K562 (cell line): ENCODE measurements around the gene DLGAP3. TPM values are rescaled to one million over a fixed set of nuclear protein-coding genes. Genes with fewer than 3 reads are reported as not detected.

Experiments used
- BACH1 ChIP-seq: fragments of 200-800 bp; sonication (Bioruptor generic); IDR thresholded peaks from 2 replicates; pipeline ENCODE4 v1.6.1; 2016; ENCODE audit warnings: missing genetic modification characterization, missing compliant biosample characterization
- CAMTA2 ChIP-seq: fragments of 250-450 bp; sonication (Bioruptor Pico); conservative IDR thresholded peaks from 2 replicates; pipeline ENCODE4 v1.5.1; 2022
- CBX3 ChIP-seq, 2 experiments: IDR thresholded peaks; 1 replicate in 1 of 2; 2 replicates in 1 of 2; pipeline ENCODE4 v1.6.1; 2012; ENCODE audit warnings: inconsistent platforms in 2 of 2, low read length in 2 of 2, borderline replicate concordance in 1 of 2, control low read depth in 1 of 2
- CTBP1 ChIP-seq: fragments of 450-650 bp; IDR thresholded peaks from 2 replicates; pipeline ENCODE4 v1.6.1; 2016; ENCODE audit warnings: borderline replicate concordance
- CUX1 ChIP-seq: fragments of 200-800 bp; sonication (Bioruptor generic); IDR thresholded peaks from 2 replicates; pipeline ENCODE4 v1.6.1; 2016; ENCODE audit warnings: missing genetic modification characterization, missing compliant biosample characterization
- DIDO1 ChIP-seq: fragments of 450-650 bp; IDR thresholded peaks from 2 replicates; pipeline ENCODE4 v1.6.1; 2016; ENCODE audit warnings: low read depth, missing biosample characterization, missing genetic modification characterization
- DMBX1 ChIP-seq: fragments of 250-450 bp; sonication (Bioruptor Pico); IDR thresholded peaks from 2 replicates; pipeline ENCODE4 v1.8.0; 2022; ENCODE audit warnings: inconsistent platforms, mild to moderate bottlenecking, moderate library complexity, borderline replicate concordance
- EGR1 ChIP-seq: fragments of 450-650 bp; conservative IDR thresholded peaks from 2 replicates; pipeline ENCODE4 v1.6.1; 2017; ENCODE audit warnings: mild to moderate bottlenecking
- GATAD2B ChIP-seq: fragments of 450-650 bp; IDR thresholded peaks from 2 replicates; pipeline ENCODE4 v1.6.1; 2017; ENCODE audit warnings: mild to moderate bottlenecking, borderline replicate concordance
- JUNB ChIP-seq: fragments of 450-650 bp; formaldehyde crosslinking; conservative IDR thresholded peaks from 2 replicates; pipeline ENCODE4 v1.4.0; 2020; ENCODE audit warnings: mild to moderate bottlenecking
- KLF16 ChIP-seq: IDR thresholded peaks from 2 replicates; pipeline ENCODE4 v1.6.1; 2016; ENCODE audit warnings: antibody characterized with exemption
- LEF1 ChIP-seq: fragments of 450-650 bp; IDR thresholded peaks from 2 replicates; pipeline ENCODE4 v1.6.1; 2016; ENCODE audit warnings: mild to moderate bottlenecking
- MBD1 ChIP-seq: fragments of 250-450 bp; sonication (Bioruptor Pico); IDR thresholded peaks from 2 replicates; pipeline ENCODE4 v1.8.0; 2022; ENCODE audit warnings: inconsistent platforms
- NBN ChIP-seq: fragments of 450-650 bp; IDR thresholded peaks from 2 replicates; pipeline ENCODE4 v1.6.1; 2016; ENCODE audit warnings: low read depth, mild to moderate bottlenecking
- NCOR1 ChIP-seq: fragments of 450-650 bp; IDR thresholded peaks from 2 replicates; pipeline ENCODE4 v1.6.1; 2016; ENCODE audit warnings: mild to moderate bottlenecking, moderate library complexity
- RBFOX2 ChIP-seq: fragments of 200-400 bp; formaldehyde crosslinking; IDR thresholded peaks from 2 replicates; pipeline ENCODE4 v1.6.1; 2017; ENCODE audit warnings: low read depth, mild to moderate bottlenecking, low read length, moderate library complexity
- SIRT6 ChIP-seq: IDR thresholded peaks from one replicate; pipeline ENCODE4 v1.6.1; 2012; ENCODE audit warnings: low read depth, mild to moderate bottlenecking, control low read depth, inconsistent platforms, low read length, moderate library complexity
- TEAD2 ChIP-seq: fragments of 450-650 bp; IDR thresholded peaks from 2 replicates; pipeline ENCODE4 v1.6.1; 2016; ENCODE audit warnings: missing genetic modification characterization, control low read depth, missing compliant biosample characterization
- ZNF444 ChIP-seq: fragments of 250-450 bp; sonication (Bioruptor Pico); IDR thresholded peaks from 2 replicates; pipeline ENCODE4 v1.4.0; 2020; ENCODE audit warnings: mild to moderate bottlenecking, moderate library complexity
- ZNF696 ChIP-seq: fragments of 250-450 bp; sonication (Bioruptor Pico); conservative IDR thresholded peaks from 2 replicates; pipeline ENCODE4 v1.4.0; 2020; ENCODE audit warnings: mild to moderate bottlenecking, moderate library complexity
- ZNF75A ChIP-seq: fragments of 450-650 bp; formaldehyde crosslinking; IDR thresholded peaks from 2 replicates; pipeline ENCODE4 v1.4.0; 2020; ENCODE audit warnings: mild to moderate bottlenecking
- ZNF764 ChIP-seq: fragments of 250-450 bp; sonication (Bioruptor Pico); IDR thresholded peaks from 2 replicates; pipeline ENCODE4 v1.4.0; 2020; ENCODE audit warnings: low read depth, mild to moderate bottlenecking, moderate library complexity
- ZNF766 ChIP-seq: fragments of 200-800 bp; sonication (Bioruptor generic); conservative IDR thresholded peaks from 2 replicates; pipeline ENCODE4 v1.6.1; 2016; ENCODE audit warnings: missing genetic modification characterization, missing compliant biosample characterization
- ZZZ3 ChIP-seq: fragments of 450-650 bp; IDR thresholded peaks from 2 replicates; pipeline ENCODE4 v1.6.1; 2016; ENCODE audit warnings: antibody characterized with exemption, mild to moderate bottlenecking, moderate library complexity
- polyA plus RNA-seq, 8 experiments: library from polyadenylated mRNA; depleted of rRNA in 4 of 8; stranded (reverse) in 5 of 8; unstranded in 3 of 8; fragments of >200 nt; fragmentation: Nextera tagmentation in 2 of 8; fragmentation: Illumina TruSeq in 1 of 8; extraction: Ambion mirVana in 2 of 8; extraction: Trizol in 1 of 8; gene quantifications; 2 replicates each; pipeline versions ENCODE4 v1.2.1 to v1.2.3, GENCODE V29; 2011 to 2014; ENCODE audit warnings: inconsistent platforms in 1 of 8, missing spikeins in 1 of 8
- total RNA-seq, 7 experiments: library from RNA; depleted of rRNA in 6 of 7; stranded (reverse); fragments of >200 nt in 6 of 7; fragmentation: Illumina TruSeq in 2 of 7; extraction: Trizol in 2 of 7; gene quantifications; 2 replicates each; pipeline versions ENCODE4 v1.2.1 to v1.2.3, GENCODE V29; 2011 to 2021; ENCODE audit warnings: low replicate concordance in 1 of 7

DLGAP3 gene
- total and polyA plus RNA-seq, 9 of the 15 experiments (the other 6 are each of a cell fraction or from before 2014, with no cell fraction given), result 0.01 to 0.16 (median 0.07) TPM; not detected in 6

- TF ChIP-seq ZNF75A (CRISPR knock-in tag) (no peak), RBFOX2 (peak; percentile 27; the same call in 1 of the 2 replicates), TEAD2 (no peak), EGR1 (no peak), DMBX1 (CRISPR knock-in tag) (peak; percentile 66; the same call in 1 of the 2 replicates), ZNF696 (no peak), CBX3 (IDR thresholded peaks at IDR 0.05; ENCODE audit: borderline replicate concordance in 1 of 2, low read length in 2 of 2) (peak in 1 of 2 experiments; percentile 63; a peak in 1 of 3 replicates), JUNB (CRISPR knock-in tag) (no peak), NBN (0 out of 2 replicates have a peak, but pooled peaks have one; percentile 63), LEF1 (0 out of 2 replicates have a peak, but pooled peaks have one; percentile 26), CTBP1 (peak; percentile 56; the same call in 1 of the 2 replicates), MBD1 (no peak), CAMTA2 (no peak), ZNF766 (CRISPR knock-in tag) (no peak), ZZZ3 (no peak), BACH1 (tag) (no peak), DIDO1 (tag) (no peak), SIRT6 (no peak), KLF16 (peak; percentile 20; the same call in 1 of the 2 replicates), CUX1 (CRISPR knock-in tag) (no peak), ZNF764 (no peak), ZNF444 (CRISPR knock-in tag) (no peak), NCOR1 (0 out of 2 replicates have a peak, but pooled peaks have one; percentile 23), GATAD2B (no peak)
Measured at GRCh38 chr1:34845131-34845901, 84.1 kb downstream of the DLGAP3 start (continued).
